ENCODE measurements around the gene FOXJ3.

FOXJ3 gene

GRCh38 chr1:42221456-42221855 lies 113.6 kb downstream of the FOXJ3 start:
- no peaks in the 10 kb centered on the region for H4K20me1 ChIP-seq (ENCODE audit: control insufficient read depth, insufficient read depth, low read depth, low read length)
- no peak overlapping the region for H3K27ac ChIP-seq (ENCODE audit: low read depth, low read length)
- H3K36me3 ChIP-seq (ENCODE audit: control insufficient read depth, low read length) = peaks cover 9% of the 10 kb centered on the region
- no peak overlapping the region for H3K4me2 ChIP-seq (ENCODE audit: low read length)
- TF ChIP-seq CTCF (IDR thresholded peaks at IDR 0.05; ENCODE audit: low read depth, low read length, poor library complexity, severe bottlenecking) = no peak
- no peak for TF ChIP-seq EZH2phosphoT487 (IDR thresholded peaks at IDR 0.05; ENCODE audit: borderline replicate concordance, low read length)
- H3K4me1 ChIP-seq (ENCODE audit: control insufficient read depth, low read length) = no peaks in the 10 kb centered on the region
- H3K27me3 ChIP-seq (ENCODE audit: control insufficient read depth, low read length) = no peaks in the 10 kb centered on the region
- peaks cover 7% of the 10 kb centered on the region; the same call in 1 of the 2 replicates for H3K79me2 ChIP-seq (ENCODE audit: control insufficient read depth, low read length)
- H3K9me2 ChIP-seq (replicated peaks; ENCODE audit: control insufficient read depth, low read length) = no peaks in the 10 kb centered on the region
- H3K9me3 ChIP-seq (ENCODE audit: control insufficient read depth, insufficient read depth, low read length) = no peaks in the 10 kb centered on the region
- no peak overlapping the region for H3K4me3 ChIP-seq (ENCODE audit: low read length)
- H3F3A ChIP-seq (ENCODE audit: control insufficient read depth, insufficient read depth) = no peaks in the 10 kb centered on the region

GRCh38 chr1:42219627-42220026 lies 115.4 kb downstream of the FOXJ3 start:
- no peak overlapping the region for H3K4me2 ChIP-seq (ENCODE audit: low read length)
- TF ChIP-seq CTCF (IDR thresholded peaks at IDR 0.05; ENCODE audit: low read depth, low read length, poor library complexity, severe bottlenecking) (no peak), EZH2phosphoT487 (IDR thresholded peaks at IDR 0.05; ENCODE audit: borderline replicate concordance, low read length) (no peak)
- H3K4me3 ChIP-seq (ENCODE audit: low read length) = no peak overlapping the region
- H4K20me1 ChIP-seq (ENCODE audit: control insufficient read depth, insufficient read depth, low read depth, low read length) = no peaks in the 10 kb centered on the region
- H3K36me3 ChIP-seq (ENCODE audit: control insufficient read depth, low read length) = peaks cover 7% of the 10 kb centered on the region
- no peaks in the 10 kb centered on the region for H3K4me1 ChIP-seq (ENCODE audit: control insufficient read depth, low read length)
- no peaks in the 10 kb centered on the region for H3K9me2 ChIP-seq (replicated peaks; ENCODE audit: control insufficient read depth, low read length)
- H3F3A ChIP-seq (ENCODE audit: control insufficient read depth, insufficient read depth) = no peaks in the 10 kb centered on the region
- no peak overlapping the region for H3K27ac ChIP-seq (ENCODE audit: low read depth, low read length)
- no peaks in the 10 kb centered on the region for H3K9me3 ChIP-seq (ENCODE audit: control insufficient read depth, insufficient read depth, low read length)
- H3K79me2 ChIP-seq (ENCODE audit: control insufficient read depth, low read length) = peaks cover 7% of the 10 kb centered on the region; the same call in 1 of the 2 replicates
- H3K27me3 ChIP-seq (ENCODE audit: control insufficient read depth, low read length) = no peaks in the 10 kb centered on the region

- Histone ChIP-seq H3K9me3 (ENCODE audit: control insufficient read depth, insufficient read depth, low read length) (no peaks in the 10 kb centered on the region), H3K9me2 (replicated peaks; ENCODE audit: control insufficient read depth, low read length) (no peaks in the 10 kb centered on the region), H4K20me1 (ENCODE audit: control insufficient read depth, insufficient read depth, low read depth, low read length) (no peaks in the 10 kb centered on the region), H3F3A (ENCODE audit: control insufficient read depth, insufficient read depth) (no peaks in the 10 kb centered on the region), H3K36me3 (ENCODE audit: control insufficient read depth, low read length) (peaks cover 18% of the 10 kb centered on the region), H3K4me2 (ENCODE audit: low read length) (no peak overlapping the region), H3K27me3 (ENCODE audit: control insufficient read depth, low read length) (no peaks in the 10 kb centered on the region), H3K4me1 (ENCODE audit: control insufficient read depth, low read length) (no peaks in the 10 kb centered on the region), H3K4me3 (ENCODE audit: low read length) (no peak overlapping the region), H3K27ac (ENCODE audit: low read depth, low read length) (no peak overlapping the region), H3K79me2 (ENCODE audit: control insufficient read depth, low read length) (peaks cover 30% of the 10 kb centered on the region)
- no peak for TF ChIP-seq CTCF (IDR thresholded peaks at IDR 0.05; ENCODE audit: low read depth, low read length, poor library complexity, severe bottlenecking)
- TF ChIP-seq EZH2phosphoT487 (IDR thresholded peaks at IDR 0.05; ENCODE audit: borderline replicate concordance, low read length) = no peak
Measured at GRCh38 chr1:42214447-42214871, 120.6 kb downstream of the FOXJ3 start.

Data from DOHH2 (cell line).